ENCODE measurements around the gene KLHL41.
"Not testable (repeated sequence)": the region's sequence is repeated elsewhere in the genome, so short reads cannot be mapped to it uniquely, and the experiment has no call there.

Gene KLHL41

DNA sequence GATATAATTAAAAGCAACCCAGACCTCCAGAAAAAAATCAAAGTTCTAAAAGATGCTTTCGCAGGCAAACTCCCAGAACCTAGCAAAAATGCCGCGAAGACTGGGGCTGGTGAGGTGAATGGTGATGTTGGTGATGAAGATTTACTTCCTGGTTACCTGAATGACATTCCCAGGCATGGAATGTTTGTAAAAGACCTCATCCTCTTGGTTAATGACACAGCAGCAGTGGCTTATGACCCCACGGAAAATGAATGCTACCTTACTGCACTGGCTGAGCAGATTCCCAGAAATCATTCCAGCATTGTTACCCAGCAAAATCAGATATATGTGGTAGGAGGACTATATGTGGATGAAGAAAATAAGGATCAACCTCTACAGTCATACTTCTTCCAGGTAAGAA, 994 bp downstream of the KLHL41 start:
- no peak for DNase-seq (ENCODE audit: low spot score)

- DNase-seq (ENCODE audit: low spot score) = no peak
Measured at GRCh38 chr2:169511818-169512217, 2.3 kb downstream of the KLHL41 start.

- no peak for DNase-seq (ENCODE audit: low spot score)
Measured at GRCh38 chr2:169512525-169512924, 3.0 kb downstream of the KLHL41 start.

DNA sequence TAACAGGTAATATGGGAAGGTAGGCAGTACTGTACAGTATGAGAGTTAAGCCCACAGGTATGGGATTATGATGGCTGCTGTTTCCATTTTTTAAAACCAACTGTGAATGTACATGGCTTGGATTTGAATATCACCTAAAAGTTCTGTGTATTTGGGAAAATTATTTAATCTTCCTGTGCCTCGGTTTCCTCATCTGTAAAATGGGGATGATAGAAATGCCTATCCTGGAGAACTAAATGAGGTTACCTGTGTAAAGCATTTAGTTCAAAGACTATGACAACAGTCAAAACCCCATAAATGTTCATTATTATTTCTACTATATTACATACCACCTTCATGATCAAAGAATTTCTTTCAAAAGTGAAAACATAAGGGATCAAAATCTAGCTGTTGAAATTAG, 3.6 kb downstream of the KLHL41 start:
- no peak for DNase-seq (ENCODE audit: low spot score)

DNA sequence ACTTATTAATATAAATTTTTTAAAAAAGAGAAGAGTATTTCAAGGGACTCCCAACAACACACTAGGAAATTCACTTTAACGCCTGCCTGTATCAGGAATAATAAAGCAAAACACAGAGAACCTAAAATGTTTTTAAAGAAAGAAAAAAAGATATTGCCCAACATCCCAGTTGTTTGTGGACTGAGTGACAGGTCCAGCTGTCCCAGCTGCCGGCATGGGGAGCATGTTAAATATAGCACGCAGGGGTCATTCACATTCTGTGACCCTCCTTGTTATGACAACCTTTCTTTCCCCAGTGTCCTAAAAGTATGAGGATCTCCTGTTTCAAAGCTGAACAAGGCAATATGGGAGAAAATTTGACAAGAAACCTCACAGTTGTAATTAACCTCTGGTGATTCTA, 4.4 kb downstream of the KLHL41 start:
- DNase-seq (ENCODE audit: low spot score) = peak; percentile 63

DNA sequence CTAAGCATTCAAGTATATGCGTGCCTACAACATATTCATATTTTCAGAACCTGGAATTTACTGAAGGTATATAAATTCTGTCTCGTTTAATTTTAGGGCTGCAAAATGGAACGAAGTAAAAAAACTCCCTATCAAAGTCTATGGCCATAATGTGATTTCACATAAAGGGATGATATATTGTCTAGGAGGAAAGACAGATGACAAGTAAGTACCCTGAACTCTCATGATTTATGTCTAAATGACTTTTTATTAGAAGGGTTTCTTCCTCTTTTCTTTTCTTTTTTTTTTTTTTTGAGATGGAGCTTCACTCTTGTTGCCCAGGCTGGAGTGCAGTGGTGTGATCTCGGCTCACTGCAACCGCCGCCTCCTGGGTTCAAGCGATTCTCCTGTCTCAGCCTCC, 5.3 kb downstream of the KLHL41 start:
- not testable (repeated sequence) for DNase-seq (ENCODE audit: low spot score)

DNA sequence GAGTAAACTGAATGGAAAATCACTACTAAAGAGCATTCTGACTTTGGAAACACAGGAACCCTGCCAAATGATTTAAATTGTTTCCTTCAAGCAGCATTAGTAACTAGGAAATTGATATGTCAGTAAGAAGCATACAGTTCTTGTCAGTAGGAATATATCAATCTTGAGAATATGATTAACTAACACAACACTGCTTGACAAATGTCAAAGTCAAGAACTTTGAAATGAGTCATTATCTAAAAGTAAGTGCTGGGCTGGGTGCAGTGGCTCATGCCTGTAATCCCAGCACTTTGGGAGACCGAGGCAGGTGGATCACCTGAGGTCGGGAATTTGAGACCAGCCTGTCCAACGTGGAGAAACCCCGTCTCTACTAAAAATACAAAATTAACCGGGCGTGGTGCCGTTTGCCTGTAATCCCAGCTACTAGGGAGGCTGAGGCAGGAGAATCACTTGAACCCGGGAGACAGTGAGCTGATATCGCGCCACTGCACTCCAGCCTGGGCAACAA, 7.0 kb downstream of the KLHL41 start:
- DNase-seq (ENCODE audit: low spot score) = not testable (repeated sequence)

- no peak for DNase-seq (ENCODE audit: low spot score)
Measured at GRCh38 chr2:169520896-169521295, 11.4 kb downstream of the KLHL41 start.

DNA sequence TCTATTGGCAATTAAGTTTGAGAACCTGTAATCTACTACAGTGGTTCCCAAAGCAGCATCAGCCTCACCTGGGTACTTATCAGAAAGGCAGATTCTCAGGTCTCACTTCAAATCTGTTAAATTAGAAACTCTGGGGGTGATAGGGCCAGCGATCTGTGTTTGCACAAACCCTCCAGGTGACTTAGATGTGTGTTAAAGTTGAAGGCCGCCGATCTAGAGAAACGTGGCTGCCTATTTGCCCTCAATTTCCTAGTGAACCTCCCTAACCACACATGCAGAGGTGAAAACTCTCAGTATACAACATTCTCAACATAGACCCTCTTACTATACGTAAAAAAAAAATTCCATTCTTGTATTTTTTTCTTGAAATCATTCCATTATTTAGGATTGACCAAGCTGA, 14.2 kb downstream of the KLHL41 start:
- no peak for DNase-seq (ENCODE audit: low spot score)

DNA sequence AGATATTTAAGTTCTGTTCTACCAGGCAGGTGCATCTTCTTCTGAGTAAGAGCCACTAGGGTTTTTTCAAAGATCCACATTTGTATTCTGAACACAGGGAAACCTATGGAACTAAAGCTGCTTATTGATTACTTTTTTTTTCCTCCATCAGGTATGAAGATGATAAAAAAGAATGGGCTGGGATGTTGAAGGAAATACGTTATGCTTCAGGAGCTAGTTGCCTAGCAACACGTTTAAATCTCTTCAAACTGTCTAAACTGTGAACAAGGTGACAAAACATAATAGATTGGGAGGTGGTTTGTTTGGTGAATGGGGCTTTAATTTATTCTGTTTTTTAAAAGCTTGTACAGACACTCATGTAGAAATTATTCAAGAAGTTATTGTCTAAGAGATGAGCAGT, 15.9 kb downstream of the KLHL41 start:
- DNase-seq (ENCODE audit: low spot score) = no peak

DNA sequence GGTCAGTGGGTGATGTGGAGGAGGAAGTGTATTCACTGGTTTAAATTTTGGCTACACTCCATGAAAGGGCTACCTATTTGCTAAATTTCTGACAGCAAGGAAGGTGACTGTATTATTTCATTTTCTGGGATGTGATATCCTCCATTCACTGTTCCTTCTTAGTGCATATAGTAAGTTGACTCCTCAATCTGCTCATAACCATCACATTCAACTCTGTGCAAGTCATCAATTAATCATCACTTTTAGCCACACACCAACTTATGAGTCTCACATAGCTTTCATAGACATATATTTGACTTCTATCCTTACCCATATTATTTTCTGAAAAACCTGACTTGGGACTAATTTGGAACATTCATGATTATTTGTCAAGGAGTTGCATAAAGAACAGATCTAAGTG, 16.9 kb downstream of the KLHL41 start:
- no peak for DNase-seq (ENCODE audit: low spot score)

DNA sequence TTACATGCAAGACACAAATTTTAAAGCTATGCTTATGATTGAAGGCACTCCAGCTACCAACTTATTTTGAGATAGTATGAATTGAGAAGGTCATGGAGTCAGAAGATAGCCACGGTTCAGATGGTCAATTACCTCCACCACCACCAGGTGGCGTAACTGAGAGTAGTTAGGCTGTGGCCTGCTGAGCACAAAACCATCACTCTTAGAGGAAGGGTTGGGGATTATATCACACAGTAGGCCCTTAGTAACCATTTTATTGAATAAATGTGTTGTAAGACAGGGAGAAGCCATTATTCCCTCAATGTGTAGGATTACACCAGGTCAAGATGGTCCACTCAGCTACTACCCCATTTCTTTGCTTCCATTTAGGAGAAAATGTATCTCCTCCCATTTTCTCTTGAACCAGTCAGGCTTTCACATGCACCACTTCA, 18.8 kb downstream of the KLHL41 start:
- no peak for DNase-seq (ENCODE audit: low spot score)

DNA sequence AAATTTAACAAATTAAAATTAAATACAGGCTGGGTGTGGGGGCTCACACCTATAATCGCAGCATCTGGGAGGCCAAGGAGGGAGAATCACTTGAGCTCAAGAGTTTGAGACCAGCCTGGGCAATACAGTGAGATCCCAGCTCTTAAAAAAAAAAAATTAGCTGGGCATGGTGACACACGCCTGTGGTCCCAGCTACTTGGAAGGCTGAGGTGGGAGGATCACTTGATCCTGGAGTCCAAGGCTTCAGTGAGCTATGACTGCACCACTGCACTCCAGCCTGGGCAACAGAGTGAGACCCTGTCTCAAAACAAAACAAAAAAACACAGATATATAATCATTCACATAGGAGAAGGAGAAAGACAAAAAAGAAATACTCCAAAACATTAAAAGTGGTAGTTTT, 30.0 kb downstream of the KLHL41 start:
- DNase-seq (ENCODE audit: low spot score) = not testable (repeated sequence)

DNA sequence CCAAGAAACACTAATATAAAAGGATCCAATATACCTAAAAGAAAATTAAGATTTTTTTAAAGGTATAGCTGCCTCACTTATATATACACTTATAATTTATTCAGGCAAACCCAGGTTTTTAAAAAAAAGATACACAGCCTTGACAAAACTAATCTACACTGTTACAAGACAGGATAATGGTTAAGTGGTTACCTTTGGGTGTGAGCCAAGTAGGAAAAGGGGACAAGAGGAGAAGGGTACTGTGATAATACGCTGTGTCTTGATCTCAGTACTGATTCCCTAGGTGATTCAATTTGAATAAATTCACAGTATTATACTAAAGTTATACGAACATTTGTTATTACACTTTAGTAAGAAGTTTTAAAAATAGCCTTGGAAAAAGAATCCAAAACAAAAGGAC, 30.6 kb downstream of the KLHL41 start:
- DNase-seq (ENCODE audit: low spot score) = no peak

DNA sequence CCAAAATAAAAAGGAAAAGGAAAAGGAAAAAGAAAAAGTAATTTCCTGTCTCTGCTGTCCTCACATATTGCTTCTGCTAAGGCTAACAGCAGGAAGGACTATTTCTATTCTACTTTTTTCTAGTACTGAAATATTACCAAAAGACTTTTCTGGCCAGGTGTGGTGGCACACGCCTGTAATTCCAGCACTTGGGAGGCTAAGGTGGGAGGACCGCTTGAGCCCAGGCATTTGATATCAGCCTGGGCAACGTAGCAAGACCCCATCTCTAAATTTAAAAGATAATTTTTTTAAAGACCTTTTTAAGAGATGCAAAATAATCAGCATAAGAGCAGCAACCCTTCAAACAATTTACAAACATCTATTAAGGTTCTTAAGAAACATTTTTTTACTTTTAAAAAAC, 32.9 kb downstream of the KLHL41 start:
- no peak for DNase-seq (ENCODE audit: low spot score)

GRCh38 chr2:169546756-169547155, 37.3 kb downstream of the KLHL41 start:
- DNase-seq (ENCODE audit: low spot score) = no peak

- no peak for DNase-seq (ENCODE audit: low spot score)
Measured at GRCh38 chr2:169561364-169561763, 51.9 kb downstream of the KLHL41 start.

- not testable (repeated sequence) for DNase-seq (ENCODE audit: low spot score)
Measured at GRCh38 chr2:169562084-169562483, 52.6 kb downstream of the KLHL41 start.

GRCh38 chr2:169562519-169562918, 53.0 kb downstream of the KLHL41 start:
- DNase-seq (ENCODE audit: low spot score) = no peak

DNA sequence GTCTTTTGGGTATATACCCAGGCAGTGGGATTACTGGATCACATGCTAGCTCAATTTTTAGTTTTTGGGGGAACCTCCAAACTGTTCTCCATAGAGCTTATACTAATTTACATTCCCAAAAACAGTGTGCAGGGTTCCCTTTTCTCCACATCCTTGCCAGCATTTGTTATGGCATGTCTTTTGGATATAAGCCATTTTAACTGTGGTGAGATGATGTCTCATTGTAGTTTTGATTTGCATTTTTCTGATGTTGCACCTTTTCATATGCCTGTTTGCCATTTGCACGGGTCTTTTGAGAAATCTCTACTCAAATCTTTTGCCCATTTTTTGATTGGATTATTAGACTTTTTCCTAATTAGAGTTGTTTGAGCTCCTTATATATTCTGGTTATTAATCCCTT, 56.2 kb downstream of the KLHL41 start:
- no peak for DNase-seq (ENCODE audit: low spot score)

GRCh38 chr2:169569948-169570347, 60.4 kb downstream of the KLHL41 start:
- DNase-seq (ENCODE audit: low spot score) = no peak

- DNase-seq (ENCODE audit: low spot score) = not testable (repeated sequence)
Measured at GRCh38 chr2:169570752-169571151, 61.2 kb downstream of the KLHL41 start.

GRCh38 chr2:169571571-169571970, 62.1 kb downstream of the KLHL41 start:
- DNase-seq (ENCODE audit: low spot score) = no peak

GRCh38 chr2:169572189-169572588, 62.7 kb downstream of the KLHL41 start:
- DNase-seq (ENCODE audit: low spot score) = no peak

DNA sequence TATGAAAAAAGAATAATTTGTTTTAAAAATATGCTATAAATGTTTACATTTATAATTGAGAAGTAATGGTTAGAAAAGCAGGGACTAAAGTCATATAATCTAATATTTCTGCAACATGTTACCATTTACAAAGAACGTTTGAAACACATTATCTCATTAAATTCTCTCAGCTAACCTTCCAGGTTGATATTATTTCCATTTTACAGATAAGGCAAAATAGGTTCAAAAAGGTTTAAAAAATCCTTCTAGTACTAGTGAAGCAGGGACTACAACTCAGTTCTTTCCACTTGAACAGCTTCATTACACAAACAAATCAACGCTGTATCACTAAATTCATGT, 63.3 kb downstream of the KLHL41 start:
- DNase-seq (ENCODE audit: low spot score) = no peak

Measured in HuH-7.5 (cell line).